Measurements from ENCODE around the gene GCNT1. TPM values are rescaled to one million over a fixed set of nuclear protein-coding genes. Genes with fewer than 3 reads are reported as not detected.

The GCNT1 gene
- total and polyA plus RNA-seq, 2 of the 13 experiments (the other 11 are each of a cell fraction or from before 2014, with no cell fraction given) = 0.55 to 1.7 TPM

DNA sequence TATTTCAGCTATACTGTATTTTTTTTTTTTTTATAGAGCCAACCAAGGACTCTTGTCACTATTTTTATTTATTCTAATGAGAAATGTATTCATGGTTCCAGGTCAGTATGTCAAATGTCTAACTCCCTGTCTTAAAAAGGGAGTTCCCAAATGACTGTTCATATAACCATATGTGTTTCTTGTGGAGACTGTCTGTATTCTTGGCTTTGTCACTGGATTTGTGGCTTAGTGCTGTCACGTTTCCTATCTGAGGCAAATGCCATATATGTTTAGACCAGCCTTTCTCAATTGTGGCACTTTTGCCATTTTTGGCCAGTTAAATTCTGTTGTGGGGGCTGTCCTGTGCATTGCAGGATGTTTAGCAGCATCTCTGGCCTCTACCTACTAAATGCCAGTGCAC is 3.1 kb downstream of the GCNT1 start:
- ChIA-PET POLR2A (no interaction called here), CTCF (ENCODE audit: low intra/inter-chr PET ratio, low total read pairs) (no interaction called here)
- H3K9ac ChIP-seq (ENCODE audit: insufficient read depth, low read depth, low read length) = no peak overlapping the region
- FAIRE-seq (no peak), ATAC-seq (no peak), DNase-seq (ENCODE audit: low spot score) (no peak)
- in situ Hi-C loops (cut with HindIII; ENCODE audit: extremely low pct_ligation_motif_present, low pct_unique_long_range_greater_than_20kb) = no loop called here
- H3K4me3 ChIP-seq (replicated peaks in 1 of 3; ENCODE audit: insufficient read depth in 1 of 3, low read depth in 2 of 3, low read length in 3 of 3) = no peak overlapping the region
- no TSS peak for BruUV-seq (replicated peaks)
- no peaks in the 10 kb centered on the region for H4K20me1 ChIP-seq (ENCODE audit: insufficient read depth, low read length)
- intact Hi-C loops (cut with micrococcal nuclease; ENCODE audit: unreplicated experiment) = no loop called here
- 33% methylated on average over 1 of the region's 1 CpG for WGBS (ENCODE audit: low lambda C conversion rate)
- H3K9me3 ChIP-seq (ENCODE audit: low read length) = no peaks in the 10 kb centered on the region
- no peaks in the 10 kb centered on the region for H3K79me2 ChIP-seq (ENCODE audit: insufficient read depth, low read length)
- no peak overlapping the region for H3K4me2 ChIP-seq (ENCODE audit: low read depth, low read length)
- TF ChIP-seq ZNF713 (CRISPR knock-in tag; IDR thresholded peaks at IDR 0.05) (no peak), CENPX (CRISPR knock-in tag; IDR thresholded peaks at IDR 0.05) (no peak), CERS6 (CRISPR knock-in tag; IDR thresholded peaks at IDR 0.05) (no peak), ZNF543 (CRISPR knock-in tag; IDR thresholded peaks at IDR 0.05) (no peak), RCOR2 (CRISPR knock-in tag; IDR thresholded peaks at IDR 0.05) (no peak), SAFB2 (CRISPR knock-in tag; IDR thresholded peaks at IDR 0.05; ENCODE audit: borderline replicate concordance, low read depth) (no peak), GATA4 (IDR thresholded peaks at IDR 0.05; ENCODE audit: borderline replicate concordance, low read depth) (no peak), YEATS4 (CRISPR knock-in tag; IDR thresholded peaks at IDR 0.05; ENCODE audit: borderline replicate concordance) (no peak), NFIC (IDR thresholded peaks at IDR 0.05; ENCODE audit: low read length) (no peak), POLR2A (IDR thresholded peaks at IDR 0.05; ENCODE audit: insufficient read depth in 1 of 2, low read depth in 2 of 2, low read length in 2 of 2) (no peak), HOXA9 (CRISPR knock-in tag; IDR thresholded peaks at IDR 0.05; ENCODE audit: borderline replicate concordance) (no peak), SRY (CRISPR knock-in tag; IDR thresholded peaks at IDR 0.05) (no peak), NR3C1 (CRISPR knock-in tag; IDR thresholded peaks at IDR 0.05) (no peak)
- TF ChIP-seq, protein P1, sequence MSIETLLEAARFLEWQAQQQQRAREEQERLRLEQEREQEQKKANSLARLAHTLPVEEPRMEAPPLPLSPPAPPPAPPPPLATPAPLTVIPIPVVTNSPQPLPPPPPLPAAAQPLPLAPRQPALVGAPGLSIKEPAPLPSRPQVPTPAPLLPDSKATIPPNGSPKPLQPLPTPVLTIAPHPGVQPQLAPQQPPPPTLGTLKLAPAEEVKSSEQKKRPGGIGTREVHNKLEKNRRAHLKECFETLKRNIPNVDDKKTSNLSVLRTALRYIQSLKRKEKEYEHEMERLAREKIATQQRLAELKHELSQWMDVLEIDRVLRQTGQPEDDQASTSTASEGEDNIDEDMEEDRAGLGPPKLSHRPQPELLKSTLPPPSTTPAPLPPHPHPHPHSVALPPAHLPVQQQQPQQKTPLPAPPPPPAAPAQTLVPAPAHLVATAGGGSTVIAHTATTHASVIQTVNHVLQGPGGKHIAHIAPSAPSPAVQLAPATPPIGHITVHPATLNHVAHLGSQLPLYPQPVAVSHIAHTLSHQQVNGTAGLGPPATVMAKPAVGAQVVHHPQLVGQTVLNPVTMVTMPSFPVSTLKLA (IDR thresholded peaks at IDR 0.05) = no peak
- TF ChIP-seq, protein P2, sequence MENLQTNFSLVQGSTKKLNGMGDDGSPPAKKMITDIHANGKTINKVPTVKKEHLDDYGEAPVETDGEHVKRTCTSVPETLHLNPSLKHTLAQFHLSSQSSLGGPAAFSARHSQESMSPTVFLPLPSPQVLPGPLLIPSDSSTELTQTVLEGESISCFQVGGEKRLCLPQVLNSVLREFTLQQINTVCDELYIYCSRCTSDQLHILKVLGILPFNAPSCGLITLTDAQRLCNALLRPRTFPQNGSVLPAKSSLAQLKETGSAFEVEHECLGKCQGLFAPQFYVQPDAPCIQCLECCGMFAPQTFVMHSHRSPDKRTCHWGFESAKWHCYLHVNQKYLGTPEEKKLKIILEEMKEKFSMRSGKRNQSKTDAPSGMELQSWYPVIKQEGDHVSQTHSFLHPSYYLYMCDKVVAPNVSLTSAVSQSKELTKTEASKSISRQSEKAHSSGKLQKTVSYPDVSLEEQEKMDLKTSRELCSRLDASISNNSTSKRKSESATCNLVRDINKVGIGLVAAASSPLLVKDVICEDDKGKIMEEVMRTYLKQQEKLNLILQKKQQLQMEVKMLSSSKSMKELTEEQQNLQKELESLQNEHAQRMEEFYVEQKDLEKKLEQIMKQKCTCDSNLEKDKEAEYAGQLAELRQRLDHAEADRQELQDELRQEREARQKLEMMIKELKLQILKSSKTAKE (CRISPR knock-in tag; IDR thresholded peaks at IDR 0.05; ENCODE audit: borderline replicate concordance) = no peak
- no peaks in the 10 kb centered on the region for H3K36me3 ChIP-seq (replicated peaks in 1 of 2; ENCODE audit: control insufficient read depth in 1 of 2, insufficient read depth in 2 of 2, low read length in 2 of 2)
- no peak overlapping the region for H3K27ac ChIP-seq (ENCODE audit: extremely low read length, insufficient read depth, low read length)
- peaks cover 25% of the 10 kb centered on the region; the same call in 1 of the 2 replicates for H3K4me1 ChIP-seq (ENCODE audit: insufficient read depth, low read length)
- H2AFZ ChIP-seq (ENCODE audit: low read length) = no peak overlapping the region
- H3K27me3 ChIP-seq (ENCODE audit: control insufficient read depth in 1 of 2, insufficient read depth in 2 of 2, low read length in 2 of 2) = peaks cover 0 to 19% of the 10 kb centered on the region in 2 experiments; a peak in 1 of 5 replicates
